ENCODE results near the gene NEO1.

GRCh38 chr15:73239564-73240215, 187.4 kb downstream of the NEO1 start:
- no peak for TF ChIP-seq POLR2A (IDR thresholded peaks at IDR 0.05; ENCODE audit: low read depth, low read length)
- TF ChIP-seq TAF1 (IDR thresholded peaks at IDR 0.05; ENCODE audit: low read depth, low read length): no peak
- TF ChIP-seq POLR2AphosphoS5 (IDR thresholded peaks at IDR 0.05; ENCODE audit: low read depth, low read length): no peak
